Astrocyte (in vitro differentiated cells and primary cell): ENCODE measurements around the gene NELFA. TPM values are rescaled to one million over a fixed set of nuclear protein-coding genes. Genes with fewer than 3 reads are reported as not detected.

Source experiments
- DNase-seq: peaks from one replicate; pipeline ENCODE4 v3.0.0-alpha.2; 2010; ENCODE audit warnings: low read depth
- FAIRE-seq: peaks from 2 replicates; lab custom pipeline; 2011; peaks lifted over from hg19 to GRCh38; lab: Jason Lieb, UNC
- H2AFZ ChIP-seq: 2 replicates; pipeline ENCODE4 v1.6.0; 2012; ENCODE audit warnings: low read depth, low read length, inconsistent platforms
- H3K27ac ChIP-seq: 2 replicates; pipeline ENCODE4 v1.5.1; 2011; ENCODE audit warnings: low read depth, low read length, inconsistent platforms
- H3K27me3 ChIP-seq: 2 replicates; pipeline ENCODE4 v1.6.0; 2011; ENCODE audit warnings: low read length, inconsistent platforms; ENCODE audit not compliant: insufficient read depth
- H3K36me3 ChIP-seq: 2 replicates; pipeline ENCODE4 v1.5.1; 2011; ENCODE audit warnings: low read length, inconsistent platforms; ENCODE audit not compliant: insufficient read depth
- H3K4me1 ChIP-seq: 2 replicates; pipeline ENCODE4 v1.5.1; 2011; ENCODE audit warnings: low read length, inconsistent platforms; ENCODE audit not compliant: insufficient read depth
- H3K4me2 ChIP-seq: 2 replicates; pipeline ENCODE4 v1.6.0; 2012; ENCODE audit warnings: low read length, inconsistent platforms
- H3K4me3 ChIP-seq: 2 replicates; pipeline ENCODE4 v1.5.1; 2011; ENCODE audit warnings: low read depth, mild to moderate bottlenecking, low read length, inconsistent platforms; ENCODE audit not compliant: insufficient read depth
- H3K79me2 ChIP-seq: 2 replicates; pipeline ENCODE4 v1.6.0; 2012; ENCODE audit warnings: mild to moderate bottlenecking, low read length, inconsistent platforms; ENCODE audit not compliant: insufficient read depth
- H3K9ac ChIP-seq: 2 replicates; pipeline ENCODE4 v1.6.0; 2012; ENCODE audit warnings: mild to moderate bottlenecking, low read length, inconsistent platforms
- H3K9me3 ChIP-seq: 2 replicates; pipeline ENCODE4 v1.5.1; 2012; ENCODE audit warnings: low read depth, mild to moderate bottlenecking, low read length, inconsistent platforms; ENCODE audit not compliant: insufficient read depth
- H4K20me1 ChIP-seq: 2 replicates; pipeline ENCODE4 v1.6.0; 2012; ENCODE audit warnings: low read length, inconsistent platforms; ENCODE audit not compliant: insufficient read depth
- H3K27ac Mint-ChIP-seq: one replicate; pipeline ENCODE4 v1.8.0; 2021; ENCODE audit warnings: mild to moderate bottlenecking, mixed read lengths; ENCODE audit not compliant: unreplicated experiment
- H3K27me3 Mint-ChIP-seq: one replicate; pipeline ENCODE4 v1.8.0; 2021; ENCODE audit warnings: low read depth, mixed read lengths; ENCODE audit not compliant: unreplicated experiment
- H3K36me3 Mint-ChIP-seq: one replicate; pipeline ENCODE4 v1.8.0; 2021; ENCODE audit warnings: low read depth, mixed read lengths; ENCODE audit not compliant: unreplicated experiment
- H3K4me1 Mint-ChIP-seq: one replicate; pipeline ENCODE4 v1.8.0; 2021; ENCODE audit warnings: low read depth, mixed read lengths; ENCODE audit not compliant: unreplicated experiment
- H3K4me3 Mint-ChIP-seq: one replicate; pipeline ENCODE4 v1.8.0; 2021; ENCODE audit warnings: mild to moderate bottlenecking, moderate library complexity, mixed read lengths; ENCODE audit not compliant: unreplicated experiment
- H3K9me3 Mint-ChIP-seq: one replicate; pipeline ENCODE4 v1.8.0; 2021; ENCODE audit warnings: mild to moderate bottlenecking, mixed read lengths; ENCODE audit not compliant: unreplicated experiment
- CTCF ChIP-seq: IDR thresholded peaks from 2 replicates; pipeline ENCODE4 v1.5.1; 2011; ENCODE audit warnings: low read depth, mild to moderate bottlenecking, inconsistent platforms, low read length, moderate library complexity; ENCODE audit not compliant: insufficient read depth
- EZH2 ChIP-seq: IDR thresholded peaks from 2 replicates; pipeline ENCODE4 v1.6.1; 2012; ENCODE audit warnings: mild to moderate bottlenecking, low read length, inconsistent platforms; ENCODE audit not compliant: insufficient read depth
- total RNA-seq: library from RNA; stranded (reverse); gene quantifications from 2 replicates; pipeline ENCODE4 v1.2.1, GENCODE V29; 2021

Gene NELFA
- total RNA-seq, 1 donor from 2014 or later = 24.5 TPM

GRCh38 chr4:2047031-2047660 is 38.4 kb upstream of the NELFA start:
- no peak for FAIRE-seq

GRCh38 chr4:2046031-2046961 is 37.5 kb upstream of the NELFA start:
- DNase-seq (no peak), FAIRE-seq (no peak)
- Histone ChIP-seq H3K9me3 (no peaks in the 10 kb centered on the region), H3K79me2 (no peaks in the 10 kb centered on the region), H3K4me3 (no peak overlapping the region), H3K4me2 (no peak overlapping the region), H4K20me1 (peaks cover 12% of the 10 kb centered on the region), H2AFZ (no peak overlapping the region), H3K27ac (no peak overlapping the region), H3K9ac (no peak overlapping the region), H3K27me3 (peaks cover 10% of the 10 kb centered on the region), H3K4me1 (peaks cover 5% of the 10 kb centered on the region), H3K36me3 (no peaks in the 10 kb centered on the region)
- no peak for TF ChIP-seq EZH2
- TF ChIP-seq CTCF = no peak
- Mint-ChIP-seq H3K9me3 (no peaks in the 10 kb centered on the region), H3K4me1 (no peaks in the 10 kb centered on the region), H3K27me3 (peaks cover 24% of the 10 kb centered on the region), H3K4me3 (no peak overlapping the region), H3K27ac (no peak overlapping the region), H3K36me3 (peaks cover 3% of the 10 kb centered on the region)

More at GRCh38 chr4:2047031-2047660, 38.4 kb upstream of the NELFA start:
- Histone ChIP-seq H2AFZ (no peak overlapping the region), H3K36me3 (no peaks in the 10 kb centered on the region), H3K4me2 (no peak overlapping the region), H3K9ac (no peak overlapping the region), H3K79me2 (no peaks in the 10 kb centered on the region), H4K20me1 (peaks cover 12% of the 10 kb centered on the region), H3K9me3 (no peaks in the 10 kb centered on the region), H3K4me3 (no peak overlapping the region), H3K27ac (no peak overlapping the region), H3K4me1 (no peaks in the 10 kb centered on the region), H3K27me3 (peaks cover 6% of the 10 kb centered on the region)
- Mint-ChIP-seq H3K27me3 (peaks cover 30% of the 10 kb centered on the region), H3K4me3 (no peak overlapping the region), H3K27ac (no peak overlapping the region), H3K9me3 (no peaks in the 10 kb centered on the region), H3K36me3 (peaks cover 3% of the 10 kb centered on the region), H3K4me1 (no peaks in the 10 kb centered on the region)
- no peak for TF ChIP-seq EZH2
- TF ChIP-seq CTCF = no peak
- no peak for DNase-seq
